GM19238 (cell line): ENCODE data around the gene LARP1B.
"Not testable (repeated sequence)": the region's sequence is repeated elsewhere in the genome, so short reads cannot be mapped to it uniquely, and the experiment has no call there.

Source experiments
- DNase-seq: peaks from one replicate; pipeline ENCODE4 v3.0.0; 2011; ENCODE audit warnings: low spot score; ENCODE audit not compliant: insufficient read length

The LARP1B gene

DNA sequence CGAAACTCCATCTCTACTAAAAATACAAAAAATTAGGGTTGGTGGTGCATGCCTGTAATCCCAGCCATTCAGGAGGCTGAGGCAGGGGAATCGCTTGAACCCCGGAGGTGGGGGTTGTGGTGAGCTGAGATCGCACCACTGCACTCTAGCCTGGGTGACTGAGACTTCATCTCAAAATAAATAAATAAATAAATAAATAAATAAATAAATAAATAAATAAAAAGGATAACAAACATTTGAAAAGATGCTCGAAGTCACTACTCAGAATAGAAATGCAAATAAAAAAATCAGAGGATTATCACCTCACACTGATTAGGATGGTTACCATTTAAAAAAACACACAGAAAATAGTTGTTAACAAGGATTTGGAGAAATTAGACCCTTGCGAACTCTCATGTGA is 73.8 kb downstream of the LARP1B start:
- DNase-seq: no peak

DNA sequence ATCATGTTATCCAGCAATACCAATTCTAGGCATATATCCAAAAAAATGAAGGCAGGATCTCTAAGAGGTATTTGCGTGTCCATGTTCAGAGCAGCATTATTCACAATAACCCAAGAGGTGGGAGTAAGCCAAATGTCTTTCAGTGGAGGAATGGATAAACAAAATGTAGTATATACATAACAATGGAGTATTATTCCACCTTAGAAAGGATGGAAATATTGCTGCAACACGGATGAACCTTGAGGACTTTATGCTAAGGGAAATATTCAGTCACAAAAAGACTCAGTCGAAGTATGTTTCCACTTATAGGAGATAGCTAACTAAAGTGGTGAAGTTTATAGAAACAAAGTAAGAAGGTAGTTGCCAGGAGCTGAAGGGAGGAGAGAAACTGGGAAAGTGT is 74.3 kb downstream of the LARP1B start:
- no peak for DNase-seq

DNA sequence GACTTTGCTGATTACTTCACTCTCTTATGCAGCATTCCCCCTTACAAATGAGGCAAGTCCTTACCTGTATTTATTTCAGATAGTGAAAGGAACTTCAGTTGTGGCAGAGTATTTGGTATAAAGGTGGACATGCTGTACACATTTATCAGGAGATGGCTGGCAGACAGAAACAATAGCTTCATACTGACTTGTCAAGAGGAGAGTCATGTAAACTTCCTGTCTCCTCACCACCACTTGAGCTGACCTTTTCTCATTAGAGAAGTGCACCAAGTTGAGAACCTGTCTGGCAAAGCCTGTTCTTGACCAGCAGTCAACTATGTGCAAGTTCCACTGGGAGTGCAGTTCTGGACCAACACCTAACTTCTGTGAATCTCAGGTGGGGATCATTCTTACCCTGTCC is 80.8 kb downstream of the LARP1B start:
- no peak for DNase-seq

GRCh38 chr4:128145727-128146126 is 84.6 kb downstream of the LARP1B start:
- no peak for DNase-seq

DNA sequence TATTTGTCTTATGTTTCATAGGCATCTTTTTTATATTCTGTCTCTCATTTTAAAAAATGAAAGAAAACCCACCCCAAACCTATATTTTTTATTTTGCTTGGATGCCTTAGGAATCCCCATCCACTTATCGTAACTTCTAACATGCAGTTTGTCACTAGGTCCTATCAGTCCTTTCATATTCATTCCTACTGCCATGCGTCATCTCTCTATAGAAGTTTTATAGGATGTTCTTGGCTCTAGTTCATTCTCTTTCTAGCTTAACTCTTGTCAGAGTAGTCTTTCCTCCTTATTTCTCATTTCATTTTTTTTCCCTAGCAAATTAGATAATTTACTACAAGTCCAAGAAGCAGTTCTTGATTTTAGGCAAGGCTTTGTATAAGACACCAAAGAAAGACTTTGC is 92.7 kb downstream of the LARP1B start:
- DNase-seq: no peak

DNA sequence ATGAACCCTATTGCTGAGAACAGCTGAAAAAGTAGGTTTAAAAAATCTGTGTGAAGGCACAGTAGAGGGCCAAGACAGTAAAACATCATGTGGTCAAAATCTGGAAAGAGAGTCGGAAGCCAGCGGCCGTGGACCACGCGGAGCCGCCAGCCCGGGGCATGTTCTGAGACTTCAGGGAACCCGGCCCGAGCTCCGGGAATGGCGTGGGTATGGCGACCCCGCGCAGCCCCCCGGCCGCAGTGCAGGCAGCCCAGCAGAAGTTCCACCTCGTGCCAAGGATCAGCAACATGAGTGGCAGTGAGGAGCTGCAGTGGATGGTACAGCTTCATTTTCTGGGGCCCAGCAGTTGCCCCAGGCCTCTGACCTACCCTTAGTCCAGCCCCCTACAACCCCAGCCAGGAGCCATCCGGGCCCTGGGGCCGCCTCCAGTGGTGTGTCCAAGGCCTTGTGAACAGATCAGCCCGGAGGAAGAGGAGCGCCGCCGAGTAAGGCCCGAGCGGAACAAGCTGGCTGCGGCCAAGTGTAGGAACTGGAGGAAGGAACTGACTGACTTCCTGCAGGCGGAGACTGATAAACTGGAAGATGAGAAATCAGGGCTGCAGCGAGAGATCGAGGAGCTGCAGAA is 94.2 kb downstream of the LARP1B start:
- no peak for DNase-seq

DNA sequence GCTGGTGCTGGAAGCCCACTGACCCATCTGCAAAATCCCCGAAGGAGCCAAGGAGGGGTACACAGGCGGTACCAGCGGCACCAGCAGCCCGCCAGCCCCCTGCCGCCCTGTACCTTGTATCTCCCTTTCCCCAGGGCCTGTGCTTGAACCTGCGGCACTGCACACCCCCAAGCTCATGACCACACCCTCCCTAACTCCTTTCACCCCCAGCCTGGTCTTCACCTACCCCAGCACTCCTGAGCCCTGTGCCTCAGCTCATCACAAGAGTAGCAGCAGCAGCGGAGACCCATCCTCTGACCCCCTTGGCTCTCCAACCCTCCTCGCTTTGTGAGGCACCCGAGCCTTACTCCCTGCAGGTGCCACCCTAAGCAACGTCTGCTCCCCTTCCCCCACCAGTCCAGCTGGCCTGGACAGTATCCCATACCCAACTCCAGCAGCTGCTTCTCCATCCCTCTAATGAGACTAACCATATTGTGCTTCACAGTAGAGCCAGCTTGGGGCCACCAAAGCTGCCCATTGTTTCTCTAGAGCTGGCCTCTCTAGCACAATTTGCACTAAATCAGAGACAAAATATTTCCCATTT is 94.9 kb downstream of the LARP1B start:
- DNase-seq: no peak

DNA sequence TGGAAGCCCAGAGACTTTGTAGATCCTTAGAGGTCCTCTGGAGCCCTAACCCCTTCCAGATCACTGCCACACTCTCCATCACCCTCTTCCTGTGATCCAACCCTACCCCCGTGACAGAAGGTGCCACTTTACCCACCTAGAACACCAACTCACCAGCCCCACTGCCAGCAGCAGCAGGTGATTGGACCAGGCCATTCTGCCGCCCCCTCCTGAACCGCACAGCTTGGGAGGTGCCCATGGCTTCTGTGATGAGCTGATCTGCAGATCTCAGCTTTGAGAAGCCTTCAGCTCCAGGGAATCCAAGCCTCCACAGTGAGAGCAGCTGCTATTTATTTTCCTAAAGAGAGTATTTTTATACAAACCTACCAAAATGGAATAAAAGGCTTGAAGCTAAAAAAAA is 95.4 kb downstream of the LARP1B start:
- not testable (repeated sequence) for DNase-seq

- no peak for DNase-seq
Observed at GRCh38 chr4:128158894-128159293, 97.8 kb downstream of the LARP1B start.

DNA sequence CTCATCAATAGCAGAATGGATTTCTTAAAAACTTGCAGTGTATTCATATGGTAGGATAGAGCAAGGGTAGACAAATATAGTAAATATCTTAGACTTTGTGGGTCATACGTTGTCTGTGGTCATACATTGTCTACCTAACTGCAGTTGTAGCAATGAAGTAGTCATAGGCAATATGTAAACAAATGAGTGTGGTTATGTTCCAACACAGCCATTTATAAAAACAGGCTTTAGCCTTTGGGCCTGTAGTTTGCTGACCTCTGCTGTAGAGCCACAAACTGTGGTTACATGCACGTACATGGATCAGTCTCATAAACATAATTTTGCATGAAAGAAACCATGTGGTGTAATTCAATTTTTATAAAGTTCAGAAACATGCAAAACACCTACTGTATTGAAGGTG is 98.9 kb downstream of the LARP1B start:
- DNase-seq: no peak

DNA sequence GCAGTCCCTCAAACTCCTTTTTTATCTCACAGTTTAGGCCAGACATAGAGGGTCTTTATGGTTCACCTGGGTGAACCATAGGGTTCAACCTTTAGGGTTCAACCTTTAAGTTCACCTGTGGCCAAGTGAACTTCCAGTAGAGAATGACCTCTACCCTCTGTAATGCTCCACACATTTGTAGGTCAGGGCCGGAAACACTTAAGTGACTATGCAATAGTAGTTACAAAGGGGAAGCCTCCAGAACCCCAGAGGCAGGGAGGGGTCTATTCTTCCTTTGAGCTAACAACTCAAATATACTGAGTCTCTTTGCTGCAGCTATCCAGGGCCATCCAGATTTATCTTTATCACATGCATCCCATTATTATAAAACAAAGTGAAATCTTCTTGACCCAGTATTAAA is 100.0 kb downstream of the LARP1B start:
- DNase-seq: no peak

GRCh38 chr4:128162434-128162833 is 101.3 kb downstream of the LARP1B start:
- DNase-seq: no peak

- no peak for DNase-seq
Observed at GRCh38 chr4:128163177-128164117, 102.3 kb downstream of the LARP1B start.

- DNase-seq: no peak
Observed at GRCh38 chr4:128166982-128167381, 105.9 kb downstream of the LARP1B start.

DNA sequence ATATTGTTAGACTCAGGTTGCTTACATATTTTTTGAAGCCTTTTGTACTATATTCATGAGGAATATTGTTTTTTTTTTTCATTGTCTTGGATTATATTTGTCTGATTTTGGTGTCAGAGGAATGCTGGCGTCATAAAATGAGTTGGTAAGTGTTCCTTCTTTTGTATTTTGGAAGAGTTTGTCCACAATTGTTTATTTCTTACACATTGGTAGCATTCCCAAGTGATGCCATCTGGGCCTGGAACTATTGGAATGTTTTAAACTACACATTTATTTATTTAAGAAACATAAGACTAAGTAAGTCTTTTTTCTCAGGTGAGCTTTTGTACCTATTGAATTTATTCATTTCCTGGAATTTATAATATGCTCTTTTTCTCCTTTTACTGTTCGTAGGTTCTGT is 107.6 kb downstream of the LARP1B start:
- no peak for DNase-seq

GRCh38 chr4:128169245-128169644 is 108.1 kb downstream of the LARP1B start:
- no peak for DNase-seq

GRCh38 chr4:128176643-128177042 is 115.5 kb downstream of the LARP1B start:
- DNase-seq: no peak

DNA sequence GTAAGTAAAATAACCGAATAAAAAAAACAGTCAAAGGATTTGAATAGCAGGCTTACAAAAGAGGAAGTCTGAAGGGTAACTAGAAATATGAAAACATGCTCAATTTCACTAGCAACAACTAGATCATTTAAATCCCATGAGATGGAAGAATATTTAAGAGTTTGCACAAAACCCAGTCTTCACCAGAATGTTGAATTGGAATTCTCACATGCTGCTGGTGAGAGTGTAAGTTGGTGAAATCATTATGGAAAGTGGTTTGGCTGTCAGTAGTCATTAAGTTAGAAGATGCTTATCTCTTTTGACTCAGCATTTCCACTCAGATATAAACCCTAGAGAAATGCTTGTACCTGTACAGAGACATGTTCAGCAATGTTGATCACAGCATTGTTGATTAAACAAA is 116.4 kb downstream of the LARP1B start:
- no peak for DNase-seq

GRCh38 chr4:128186623-128187022 is 125.5 kb downstream of the LARP1B start:
- DNase-seq: no peak

DNA sequence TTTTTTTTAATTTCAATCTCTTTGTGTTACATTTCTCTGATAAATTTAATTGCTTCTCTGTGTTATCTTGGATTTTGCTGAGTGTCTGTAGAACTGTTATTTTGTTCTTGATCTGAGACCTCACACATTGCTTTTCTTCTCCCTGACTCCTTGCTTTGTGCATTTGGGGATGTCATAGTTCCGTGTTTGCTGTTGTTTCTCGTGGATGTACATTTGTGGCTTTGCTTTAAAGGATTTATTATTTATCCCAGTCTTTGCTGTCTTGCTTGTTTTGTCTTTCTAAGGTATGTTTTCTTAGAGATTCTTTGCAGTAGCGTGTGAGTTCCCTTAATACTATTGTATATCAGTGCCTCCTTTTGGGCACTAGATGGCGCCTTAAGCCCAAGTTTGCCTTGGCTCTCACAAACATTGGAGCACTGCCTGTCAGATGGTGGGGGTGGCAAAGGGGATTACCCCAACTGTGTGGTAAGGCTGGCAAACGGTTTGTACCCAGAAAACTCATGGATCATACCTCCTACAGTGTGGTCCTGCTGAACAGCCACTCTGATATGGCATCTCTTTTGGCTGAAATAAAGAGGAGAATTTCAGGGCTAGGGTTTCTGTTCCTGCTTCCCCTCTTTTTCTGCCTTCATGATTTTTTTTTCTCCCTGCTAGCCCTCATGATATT is 130.1 kb downstream of the LARP1B start:
- peak; percentile 41 for DNase-seq

GRCh38 chr4:128220286-128221235 is 159.4 kb downstream of the LARP1B start:
- peak; percentile 3 for DNase-seq
